NOMO-1 treated with dmso at 0.1 percent for 144 hours (cell line): ENCODE data around the gene ST6GALNAC5.
"Not testable (repeated sequence)": the region's sequence is repeated elsewhere in the genome, so short reads cannot be mapped to it uniquely, and the experiment has no call there.

Experiments
- DNase-seq: peaks from one replicate; lab custom pipeline; 2025; ENCODE audit not compliant: unreplicated experiment; lab: John Stamatoyannopoulos, UW

ST6GALNAC5 gene

GRCh38 chr1:76865696-76866286 is 1.5 kb upstream of the ST6GALNAC5 start:
- no peak for DNase-seq

GRCh38 chr1:76866566-76866965 is 714 bp upstream of the ST6GALNAC5 start:
- no peak for DNase-seq

GRCh38 chr1:76868154-76868882 is 1.0 kb downstream of the ST6GALNAC5 start:
- no peak for DNase-seq

- no peak for DNase-seq
These were observed 1.6 kb downstream of the ST6GALNAC5 start for GRCh38 chr1:76868916-76869315.

- DNase-seq, result no peak
These were observed 2.8 kb downstream of the ST6GALNAC5 start for GRCh38 chr1:76870037-76870436.

GRCh38 chr1:76871355-76871974 is 4.2 kb downstream of the ST6GALNAC5 start:
- DNase-seq, result no peak

GRCh38 chr1:76872944-76873343 is 5.7 kb downstream of the ST6GALNAC5 start:
- DNase-seq, result no peak

GRCh38 chr1:76876655-76877395 is 9.5 kb downstream of the ST6GALNAC5 start:
- DNase-seq, result no peak

GRCh38 chr1:76879014-76879413 is 11.7 kb downstream of the ST6GALNAC5 start:
- DNase-seq, result not testable (repeated sequence)

GRCh38 chr1:76881762-76882161 is 14.5 kb downstream of the ST6GALNAC5 start:
- DNase-seq, result no peak

GRCh38 chr1:76891931-76892622 is 24.8 kb downstream of the ST6GALNAC5 start:
- DNase-seq, result no peak

- peak; percentile 40 for DNase-seq
These were observed 25.4 kb downstream of the ST6GALNAC5 start for GRCh38 chr1:76892675-76893074.

GRCh38 chr1:76901158-76901767 is 34.0 kb downstream of the ST6GALNAC5 start:
- peak; percentile 36 for DNase-seq

- no peak for DNase-seq
These were observed 38.8 kb downstream of the ST6GALNAC5 start for GRCh38 chr1:76905876-76906595.

- no peak for DNase-seq
These were observed 42.0 kb downstream of the ST6GALNAC5 start for GRCh38 chr1:76909311-76909710.

GRCh38 chr1:76919085-76919484 is 51.8 kb downstream of the ST6GALNAC5 start:
- no peak for DNase-seq

- DNase-seq, result no peak
These were observed 54.3 kb downstream of the ST6GALNAC5 start for GRCh38 chr1:76921590-76921989.

GRCh38 chr1:76925825-76926224 is 58.5 kb downstream of the ST6GALNAC5 start:
- DNase-seq, result no peak

- DNase-seq, result no peak
These were observed 61.2 kb downstream of the ST6GALNAC5 start for GRCh38 chr1:76928522-76928921.

GRCh38 chr1:76929136-76929535 is 61.9 kb downstream of the ST6GALNAC5 start:
- no peak for DNase-seq
